ENCODE measurements around the gene RTTN. TPM values are rescaled to one million over a fixed set of nuclear protein-coding genes. Genes with fewer than 3 reads are reported as not detected.
"Not testable (repeated sequence)": the region's sequence is repeated elsewhere in the genome, so short reads cannot be mapped to it uniquely, and the experiment has no call there.

RTTN gene
- total RNA-seq, 2 donors from 2014 or later: 6.5 to 16.7 TPM

DNA sequence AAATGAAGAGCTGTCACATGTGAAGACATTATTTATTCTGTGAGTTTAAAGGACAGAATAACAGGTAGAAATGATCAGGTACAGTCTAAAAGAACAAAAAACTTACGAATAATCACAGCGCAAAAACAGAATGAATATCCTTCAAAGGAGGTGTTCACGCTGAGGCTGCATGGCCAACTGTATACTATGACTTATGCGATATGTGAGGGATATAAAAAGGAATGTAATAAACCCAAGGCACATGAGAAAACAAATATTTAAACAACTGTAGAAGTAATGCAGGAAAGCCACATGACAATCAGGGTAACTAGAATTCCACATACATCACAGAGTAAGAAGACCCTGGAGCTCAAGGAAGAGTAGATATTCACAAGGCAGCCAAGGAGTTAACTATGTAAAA lies 81.3 kb downstream of the RTTN start:
- Histone ChIP-seq H3K27ac (no peak overlapping the region), H3K9me3 (no peaks in the 10 kb centered on the region), H3K4me1 (no peaks in the 10 kb centered on the region), H3K4me3 (no peak overlapping the region), H3K9ac (ENCODE audit: low read depth in 2 of 2, low read length in 2 of 2) (no peak overlapping the region), H3K27me3 (no peaks in the 10 kb centered on the region), H3K36me3 (no peaks in the 10 kb centered on the region)
- no peak for TF ChIP-seq CTCF (IDR thresholded peaks at IDR 0.05)
- intact Hi-C loops (cut with DNase I): no loop called here
- DNase-seq: no peak

DNA sequence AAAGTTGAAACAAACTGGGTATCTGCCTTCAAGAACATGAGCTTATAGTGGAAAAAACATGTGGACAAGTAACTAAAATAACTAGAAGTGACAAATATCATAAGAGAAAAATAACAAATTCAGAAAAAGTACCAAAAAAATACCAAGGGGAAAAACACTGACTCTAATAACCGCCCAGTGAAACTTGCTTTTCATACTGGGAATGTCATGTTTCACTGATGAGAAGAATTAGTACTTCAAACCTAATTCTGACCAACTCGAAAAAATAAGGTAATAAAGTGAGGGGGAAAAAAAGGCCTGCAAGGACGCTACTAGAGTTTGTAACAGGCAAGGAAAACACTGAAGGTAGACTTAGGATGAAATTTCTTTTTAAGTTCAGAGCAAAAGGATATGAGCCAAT lies 83.6 kb downstream of the RTTN start:
- Histone ChIP-seq H3K9me3 (no peaks in the 10 kb centered on the region), H3K9ac (ENCODE audit: low read depth in 2 of 2, low read length in 2 of 2) (no peak overlapping the region), H3K27ac (no peak overlapping the region), H3K4me3 (no peak overlapping the region), H3K36me3 (no peaks in the 10 kb centered on the region), H3K27me3 (no peaks in the 10 kb centered on the region), H3K4me1 (no peaks in the 10 kb centered on the region)
- DNase-seq: no peak
- TF ChIP-seq CTCF (IDR thresholded peaks at IDR 0.05): no peak
- intact Hi-C loops (cut with DNase I): no loop called here

DNA sequence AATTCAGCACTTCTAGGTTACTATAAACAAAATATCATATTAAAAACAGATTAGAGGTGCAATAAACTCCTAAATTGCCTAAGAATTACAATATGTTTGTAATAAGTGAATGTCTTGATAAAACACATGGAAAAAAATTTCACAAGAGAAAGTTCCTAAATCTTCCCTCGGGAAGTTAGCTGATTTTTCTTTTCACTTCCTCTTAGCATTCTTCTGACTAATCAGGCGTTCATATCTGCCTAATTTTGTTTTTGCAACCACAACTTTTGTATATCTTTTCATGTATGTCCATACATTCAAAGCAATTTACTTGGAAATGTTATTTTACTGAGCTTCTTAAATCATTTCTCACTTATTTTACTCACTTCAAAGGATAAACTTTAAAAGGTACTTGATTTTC lies 88.5 kb downstream of the RTTN start:
- Histone ChIP-seq H3K4me1 (no peaks in the 10 kb centered on the region), H3K27me3 (no peaks in the 10 kb centered on the region), H3K36me3 (no peaks in the 10 kb centered on the region), H3K27ac (no peak overlapping the region), H3K4me3 (no peak overlapping the region), H3K9me3 (no peaks in the 10 kb centered on the region), H3K9ac (ENCODE audit: low read depth in 2 of 2, low read length in 2 of 2) (no peak overlapping the region)
- DNase-seq: no peak
- intact Hi-C loops (cut with DNase I): no loop called here
- no peak for TF ChIP-seq CTCF (IDR thresholded peaks at IDR 0.05)

GRCh38 chr18:70113511-70113910 lies 92.0 kb downstream of the RTTN start:
- no peak for TF ChIP-seq CTCF (IDR thresholded peaks at IDR 0.05)
- intact Hi-C loops (cut with DNase I): no loop called here
- Histone ChIP-seq H3K27ac (no peak overlapping the region), H3K9ac (ENCODE audit: low read depth in 2 of 2, low read length in 2 of 2) (no peak overlapping the region), H3K36me3 (no peaks in the 10 kb centered on the region), H3K4me1 (no peaks in the 10 kb centered on the region), H3K27me3 (no peaks in the 10 kb centered on the region), H3K4me3 (no peak overlapping the region), H3K9me3 (no peaks in the 10 kb centered on the region)
- DNase-seq: no peak

DNA sequence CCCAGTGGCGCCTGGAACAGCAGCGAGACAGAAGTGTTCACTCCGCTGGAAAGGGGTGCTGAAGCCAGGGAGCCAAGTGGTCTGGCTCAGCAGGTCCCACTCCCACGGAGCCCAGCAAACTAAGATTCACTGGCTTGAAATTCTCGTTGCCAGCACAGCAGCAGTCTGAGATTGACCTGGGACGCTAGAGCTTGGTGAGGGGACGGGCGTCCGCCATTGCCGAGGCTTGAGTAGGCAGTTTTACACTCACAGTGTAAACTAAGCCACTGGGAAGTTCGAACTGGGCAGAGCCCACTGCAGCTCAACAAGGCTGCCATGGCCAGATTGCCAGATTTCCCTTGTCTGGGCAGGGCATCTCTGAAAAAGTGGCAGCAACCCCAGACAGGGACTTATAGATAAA lies 94.8 kb downstream of the RTTN start:
- Histone ChIP-seq H3K27ac (no peak overlapping the region), H3K27me3 (no peaks in the 10 kb centered on the region), H3K9ac (ENCODE audit: low read depth in 2 of 2, low read length in 2 of 2) (no peak overlapping the region), H3K4me3 (no peak overlapping the region), H3K4me1 (no peaks in the 10 kb centered on the region), H3K36me3 (no peaks in the 10 kb centered on the region), H3K9me3 (no peaks in the 10 kb centered on the region)
- no peak for DNase-seq
- no peak for TF ChIP-seq CTCF (IDR thresholded peaks at IDR 0.05)
- intact Hi-C loops (cut with DNase I): no loop called here

GRCh38 chr18:70107091-70107490 lies 98.4 kb downstream of the RTTN start:
- no peaks in the 10 kb centered on the region for H3K4me1 ChIP-seq
- no peak for TF ChIP-seq CTCF (IDR thresholded peaks at IDR 0.05)
- H3K9ac ChIP-seq (ENCODE audit: low read depth in 2 of 2, low read length in 2 of 2): no peak overlapping the region
- H3K36me3 ChIP-seq: no peaks in the 10 kb centered on the region
- intact Hi-C loops (cut with DNase I): no loop called here
- no peak overlapping the region for H3K4me3 ChIP-seq
- no peak overlapping the region for H3K27ac ChIP-seq
- no peaks in the 10 kb centered on the region for H3K9me3 ChIP-seq
- H3K27me3 ChIP-seq: no peaks in the 10 kb centered on the region
- DNase-seq: no peak

DNA sequence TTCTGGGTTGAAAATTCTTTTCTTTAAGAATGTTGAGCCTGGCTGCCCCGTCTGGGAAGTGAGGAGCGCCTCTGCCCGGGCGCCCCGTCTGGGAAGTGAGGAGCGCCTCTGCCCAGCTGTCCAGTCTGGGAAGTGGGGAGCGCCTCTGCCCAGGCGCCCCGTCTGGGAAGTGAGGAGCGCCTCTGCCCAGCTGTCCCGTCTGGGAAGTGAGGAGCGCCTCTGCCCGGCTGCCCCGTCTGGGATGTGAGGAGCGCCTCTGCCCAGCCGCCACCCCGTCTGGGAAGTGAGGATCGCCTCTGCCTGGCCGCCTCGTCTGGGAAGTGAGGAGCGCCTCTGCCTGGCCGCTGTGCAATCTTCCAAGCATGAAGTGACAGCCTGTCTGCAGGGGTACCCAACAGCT lies 102.6 kb downstream of the RTTN start:
- H3K9me3 ChIP-seq; H3K27ac ChIP-seq; intact Hi-C loops (cut with DNase I); H3K4me1 ChIP-seq; H3K9ac ChIP-seq (ENCODE audit: low read depth in 2 of 2, low read length in 2 of 2); DNase-seq; H3K36me3 ChIP-seq; H3K27me3 ChIP-seq; H3K4me3 ChIP-seq: not testable (repeated sequence)
